ENCODE data around the gene GPX7. TPM values are rescaled to one million over a fixed set of nuclear protein-coding genes. Genes with fewer than 3 reads are reported as not detected.

The GPX7 gene
- total RNA-seq, 2 donors from 2014 or later, result 10.2 to 25.9 TPM

- no peak for TF ChIP-seq CTCF (IDR thresholded peaks at IDR 0.05)
- H3K9me3 ChIP-seq, result no peaks in the 10 kb centered on the region
- H3K27ac ChIP-seq, result no peak overlapping the region
- no peak for ATAC-seq (ENCODE audit: insufficient number of reproducible peaks, low FRiP score, low read depth)
- no peaks in the 10 kb centered on the region for H3K36me3 ChIP-seq
- no peaks in the 10 kb centered on the region for H3K4me1 ChIP-seq (ENCODE audit: control insufficient read depth in 1 of 2, low read depth in 2 of 2)
- H3K27me3 ChIP-seq (replicated peaks; ENCODE audit: insufficient read depth), result no peaks in the 10 kb centered on the region
- DNase-seq (ENCODE audit: low spot score), result no peak
- H3K4me3 ChIP-seq, result no peak overlapping the region
Observed at GRCh38 chr1:52595061-52595460, 7.1 kb upstream of the GPX7 start.

- Histone ChIP-seq H3K4me3 (no peak overlapping the region), H3K9me3 (no peaks in the 10 kb centered on the region), H3K27ac (no peak overlapping the region), H3K4me1 (ENCODE audit: control insufficient read depth in 1 of 2, low read depth in 2 of 2) (peaks cover 0 to 12% of the 10 kb centered on the region in 2 donors), H3K36me3 (no peaks in the 10 kb centered on the region), H3K27me3 (replicated peaks; ENCODE audit: insufficient read depth) (no peaks in the 10 kb centered on the region)
- ATAC-seq (ENCODE audit: insufficient number of reproducible peaks, low FRiP score, low read depth) (no peak), DNase-seq (ENCODE audit: low spot score) (no peak)
- TF ChIP-seq CTCF (IDR thresholded peaks at IDR 0.05), result no peak
Observed at GRCh38 chr1:52597912-52598311, 4.3 kb upstream of the GPX7 start.

GRCh38 chr1:52598729-52599128 is 3.4 kb upstream of the GPX7 start:
- DNase-seq (ENCODE audit: low spot score) (no peak), ATAC-seq (ENCODE audit: insufficient number of reproducible peaks, low FRiP score, low read depth) (no peak)
- no peaks in the 10 kb centered on the region for H3K36me3 ChIP-seq
- H3K9me3 ChIP-seq, result no peaks in the 10 kb centered on the region
- H3K27me3 ChIP-seq (replicated peaks; ENCODE audit: insufficient read depth), result no peaks in the 10 kb centered on the region
- no peak for TF ChIP-seq CTCF (IDR thresholded peaks at IDR 0.05)
- H3K27ac ChIP-seq, result no peak overlapping the region
- no peak overlapping the region for H3K4me3 ChIP-seq
- peaks cover 3 to 20% of the 10 kb centered on the region in 2 donors for H3K4me1 ChIP-seq (ENCODE audit: control insufficient read depth in 1 of 2, low read depth in 2 of 2)

GRCh38 chr1:52599236-52599635 is 2.9 kb upstream of the GPX7 start:
- Histone ChIP-seq H3K27ac (no peak overlapping the region), H3K4me1 (ENCODE audit: control insufficient read depth in 1 of 2, low read depth in 2 of 2) (peaks cover 5 to 25% of the 10 kb centered on the region in 2 donors), H3K36me3 (no peaks in the 10 kb centered on the region), H3K4me3 (no peak overlapping the region), H3K9me3 (no peaks in the 10 kb centered on the region), H3K27me3 (replicated peaks; ENCODE audit: insufficient read depth) (no peaks in the 10 kb centered on the region)
- TF ChIP-seq CTCF (IDR thresholded peaks at IDR 0.05), result no peak
- ATAC-seq (ENCODE audit: insufficient number of reproducible peaks, low FRiP score, low read depth) (no peak), DNase-seq (ENCODE audit: low spot score) (no peak)

GRCh38 chr1:52600533-52601179 is 1.5 kb upstream of the GPX7 start:
- no peak overlapping the region for H3K4me3 ChIP-seq
- no peaks in the 10 kb centered on the region for H3K36me3 ChIP-seq
- no peak overlapping the region for H3K27ac ChIP-seq
- no peaks in the 10 kb centered on the region for H3K9me3 ChIP-seq
- DNase-seq (ENCODE audit: low spot score) (no peak), ATAC-seq (ENCODE audit: insufficient number of reproducible peaks, low FRiP score, low read depth) (no peak)
- no peaks in the 10 kb centered on the region for H3K27me3 ChIP-seq (replicated peaks; ENCODE audit: insufficient read depth)
- peaks cover 5 to 38% of the 10 kb centered on the region in 2 donors for H3K4me1 ChIP-seq (ENCODE audit: control insufficient read depth in 1 of 2, low read depth in 2 of 2)
- no peak for TF ChIP-seq CTCF (IDR thresholded peaks at IDR 0.05)
